A673 (cell line): ENCODE results near the gene GPHN.

Experiments used
- CTCF ChIP-seq: fragments of 300-800, 200-600 bp; sonication (generic); conservative IDR thresholded peaks from 2 replicates; pipeline ENCODE4 v1.5.1; 2017; ENCODE audit warnings: low read depth, mild to moderate bottlenecking, antibody characterized with exemption, low read length, moderate library complexity, mixed read lengths
- EZH2 ChIP-seq: fragments of 200-600 bp; sonication (generic); IDR thresholded peaks from 2 replicates; pipeline ENCODE4 v1.6.1; 2017; ENCODE audit warnings: borderline replicate concordance, low read depth, mild to moderate bottlenecking, mixed read lengths, antibody characterized with exemption, low read length; ENCODE audit not compliant: poor library complexity, severe bottlenecking

GRCh38 chr14:66507181-66507721, 696 bp upstream of the GPHN start:
- TF ChIP-seq CTCF (no peak), EZH2 (no peak)
